ENCODE data around the gene ZNF853.
"Not testable (repeated sequence)": the region's sequence is repeated elsewhere in the genome, so short reads cannot be mapped to it uniquely, and the experiment has no call there.

The ZNF853 gene

DNA sequence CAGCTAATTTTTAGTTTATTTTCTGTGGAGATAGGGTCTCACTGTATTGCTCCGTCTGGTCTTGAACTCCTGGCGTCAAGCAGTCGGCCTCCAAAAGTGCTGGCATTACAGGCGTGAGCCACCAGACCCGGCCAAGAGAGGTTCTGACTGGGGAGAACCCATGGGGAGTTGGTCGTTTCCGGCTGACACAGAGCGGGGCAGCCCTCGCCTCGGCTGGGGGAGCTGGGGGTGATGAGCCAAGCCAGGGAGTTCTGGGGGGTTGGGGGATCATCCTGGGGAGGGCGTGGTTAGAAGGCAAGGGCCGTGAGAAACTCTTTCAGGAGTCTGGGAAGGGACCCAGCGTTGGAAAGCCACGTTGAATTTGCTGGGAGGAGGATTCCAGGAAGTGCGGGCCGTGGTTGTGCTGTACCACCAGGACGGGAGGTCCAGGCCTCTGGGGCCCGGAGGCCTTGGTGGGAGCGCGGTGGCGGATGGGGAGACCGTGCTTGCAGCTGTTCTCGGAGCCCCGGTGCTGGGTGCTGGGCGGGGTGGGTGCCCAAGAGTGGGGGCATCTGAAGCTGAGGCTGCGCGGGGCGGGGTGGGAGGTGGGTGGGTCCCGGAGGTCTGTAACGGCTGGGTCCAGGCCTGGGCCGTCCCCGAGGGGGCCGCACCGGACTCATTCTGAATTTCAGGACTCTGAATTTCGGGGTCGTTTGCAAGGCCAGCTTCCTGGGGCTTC is 8.4 kb upstream of the ZNF853 start:
- DNase-seq: no peak

DNA sequence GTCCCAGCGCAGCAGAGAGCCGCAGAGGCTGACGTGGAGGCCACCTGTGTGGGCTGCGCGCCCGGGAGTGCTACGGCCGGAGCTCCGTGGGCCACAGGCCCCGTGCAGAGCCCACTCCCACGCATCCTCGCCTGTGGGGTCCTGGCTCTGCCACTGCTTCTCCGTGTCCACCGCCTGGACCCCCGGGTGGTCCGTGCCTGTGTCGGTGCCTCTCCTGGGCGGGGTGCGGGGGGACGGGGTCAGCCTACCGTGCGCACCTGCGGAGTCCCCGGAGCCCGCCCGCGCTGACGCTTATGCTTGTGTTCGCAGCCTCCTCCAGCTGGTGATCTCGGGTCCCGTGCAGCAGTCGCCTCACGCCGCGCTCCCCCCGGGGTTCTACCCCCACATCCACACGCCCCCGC is 7.8 kb upstream of the ZNF853 start:
- DNase-seq: no peak

DNA sequence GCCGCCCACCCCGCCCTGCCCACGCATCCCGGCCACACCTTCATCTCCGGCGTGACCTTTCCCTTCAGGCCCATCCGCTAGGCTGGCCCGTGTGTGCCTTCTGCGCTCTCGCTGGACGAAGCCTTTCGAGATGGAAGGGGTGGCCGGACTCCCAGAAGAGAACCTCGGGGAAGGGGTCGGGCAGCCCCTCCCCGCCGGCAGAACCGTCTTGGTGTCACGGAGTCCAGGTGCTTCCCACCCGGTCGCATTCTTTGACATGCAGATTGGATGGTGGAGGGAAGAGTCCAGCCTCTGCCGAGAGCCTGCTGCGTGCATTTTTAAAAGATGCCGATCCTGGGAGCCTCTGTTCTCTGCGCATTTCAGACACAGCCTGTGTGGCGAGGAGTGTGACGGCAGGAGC is 7.3 kb upstream of the ZNF853 start:
- DNase-seq: no peak

DNA sequence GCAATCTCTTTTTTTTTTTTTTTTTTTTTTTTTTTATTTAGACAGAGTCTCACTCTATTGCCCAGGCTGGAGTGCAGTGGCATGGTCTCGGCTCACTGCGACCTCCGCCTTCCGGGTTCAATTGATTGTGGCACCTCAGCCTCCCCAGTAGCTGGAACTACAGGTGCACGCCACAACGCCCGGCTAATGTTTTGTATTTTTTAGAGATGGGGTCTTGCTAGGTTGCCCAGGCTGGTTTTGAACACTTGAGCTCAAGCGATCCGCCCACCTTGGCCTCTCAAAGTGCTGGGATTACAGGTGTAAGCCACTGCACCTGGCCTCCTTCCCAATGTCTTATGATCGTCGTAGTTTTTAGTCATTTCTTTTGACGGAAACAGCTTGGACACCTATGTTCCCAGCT is 6.6 kb upstream of the ZNF853 start:
- no peak for DNase-seq

DNA sequence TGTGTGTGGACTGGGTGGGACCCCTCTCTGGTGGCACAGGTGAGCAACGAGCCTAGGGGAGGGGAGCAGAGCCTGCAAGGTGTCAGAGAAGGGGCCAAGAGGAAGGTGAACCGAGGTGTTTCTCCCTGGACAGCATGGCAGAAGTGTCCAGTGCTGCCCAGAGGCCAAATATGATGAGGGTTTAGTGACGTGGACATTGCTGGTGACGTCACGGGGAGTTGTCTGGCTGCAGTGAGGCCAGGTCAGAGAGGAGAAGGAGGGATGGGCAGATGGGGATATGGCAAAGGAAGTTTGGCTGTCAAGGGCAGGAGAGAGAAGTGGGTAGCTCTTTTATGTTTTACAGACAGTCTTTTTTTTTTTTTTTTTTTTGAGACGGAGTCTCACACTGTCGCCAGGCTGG is 2.6 kb upstream of the ZNF853 start:
- no peak for DNase-seq

DNA sequence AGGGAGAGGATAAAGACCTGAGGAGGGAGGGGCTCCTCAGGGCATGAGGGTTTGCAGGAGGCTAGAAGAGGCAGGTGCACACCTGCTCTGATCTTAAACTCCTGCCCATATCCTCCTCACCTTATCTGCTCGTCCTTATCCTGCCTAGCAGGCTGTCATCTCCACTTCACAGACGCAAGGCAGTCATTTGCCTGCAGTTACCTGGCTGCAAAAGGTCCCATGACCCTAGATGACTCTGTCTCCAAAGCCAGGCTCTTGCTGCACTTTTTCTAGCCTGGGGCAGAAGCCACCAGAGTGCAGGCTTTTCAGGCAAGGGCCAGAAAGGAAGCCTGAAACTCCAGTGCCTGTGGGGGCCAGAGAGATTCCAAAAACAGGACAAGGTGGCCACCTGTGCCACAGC is 1.7 kb upstream of the ZNF853 start:
- no peak for DNase-seq

DNA sequence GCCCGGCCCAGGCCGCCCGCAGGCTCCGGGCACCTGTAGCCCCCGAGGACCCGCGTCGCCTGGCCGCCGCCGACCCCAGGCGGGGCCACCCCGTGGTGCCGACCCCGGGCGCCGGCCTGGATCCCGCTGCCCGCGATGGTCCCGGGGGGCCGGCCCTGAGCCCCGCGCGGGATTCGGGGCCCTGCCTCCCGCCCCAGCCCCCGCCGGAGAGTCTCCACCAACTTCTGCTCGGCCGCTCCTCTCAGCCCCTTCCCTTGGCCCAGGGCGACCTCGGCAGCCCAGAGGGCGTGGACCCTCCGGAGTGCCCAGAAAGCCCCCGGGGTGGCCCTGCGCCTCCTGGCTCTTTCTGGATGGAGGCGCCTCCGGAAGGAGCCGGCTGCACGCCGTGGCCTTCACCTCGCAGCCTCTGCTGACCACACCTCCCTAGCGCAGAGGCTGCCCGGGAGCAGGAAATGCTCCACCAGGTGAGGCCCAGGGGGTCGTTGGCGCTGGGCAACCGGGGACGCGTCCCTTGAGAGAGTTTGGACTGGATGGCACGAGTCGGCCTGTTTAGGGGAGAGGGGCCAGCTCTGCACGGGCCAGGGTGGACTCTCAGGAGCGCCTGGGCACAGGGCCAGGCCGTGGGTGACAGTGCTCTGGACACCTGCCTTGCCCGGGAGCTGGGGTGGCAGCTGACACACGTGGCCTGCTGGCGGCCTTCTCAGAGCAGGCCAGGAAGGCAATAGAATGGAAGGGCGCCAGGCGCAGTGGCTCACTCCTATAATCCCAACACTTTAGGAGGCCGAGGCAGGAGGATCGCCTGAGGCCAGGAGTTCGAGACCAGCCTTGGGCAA is 529 bp downstream of the ZNF853 start:
- DNase-seq: no peak

DNA sequence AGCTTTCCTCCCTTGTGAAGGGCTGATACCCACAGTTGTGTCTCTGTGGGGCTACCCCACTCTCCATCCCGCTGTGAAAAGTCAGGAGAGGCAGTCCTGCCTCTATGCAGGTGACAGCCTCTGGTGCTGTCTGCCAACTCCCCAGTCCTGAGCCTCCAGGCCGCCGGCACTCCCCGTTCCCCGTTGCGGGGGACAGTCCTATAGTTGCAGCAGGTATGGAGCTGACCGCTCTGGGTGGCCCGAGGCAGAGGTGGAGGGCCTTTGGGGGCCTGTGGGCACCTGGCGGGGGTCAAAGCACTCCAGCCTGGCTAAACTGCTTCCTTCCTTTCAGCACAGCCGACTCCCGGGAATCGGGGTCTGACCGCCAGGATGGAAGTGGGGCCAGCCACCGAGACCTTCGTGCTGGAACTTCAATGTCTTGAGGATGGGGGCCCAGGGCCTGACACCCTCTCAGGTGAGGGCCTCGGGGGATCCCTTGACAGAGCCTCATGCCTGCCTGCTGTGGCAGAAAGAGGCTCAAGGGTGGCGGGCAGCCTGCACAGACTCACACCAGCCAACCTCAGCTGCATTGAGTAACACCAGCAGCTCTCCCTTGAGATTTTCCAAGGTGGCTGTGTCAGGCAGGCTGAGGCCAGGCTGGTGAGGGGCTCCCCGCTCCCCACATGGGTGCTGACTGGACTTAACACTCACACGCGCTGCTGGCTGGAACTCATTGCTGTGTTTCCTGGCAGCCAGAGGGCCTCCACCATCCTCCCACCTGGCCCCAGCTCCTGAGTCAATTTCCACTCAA is 1.6 kb downstream of the ZNF853 start:
- no peak for DNase-seq

DNA sequence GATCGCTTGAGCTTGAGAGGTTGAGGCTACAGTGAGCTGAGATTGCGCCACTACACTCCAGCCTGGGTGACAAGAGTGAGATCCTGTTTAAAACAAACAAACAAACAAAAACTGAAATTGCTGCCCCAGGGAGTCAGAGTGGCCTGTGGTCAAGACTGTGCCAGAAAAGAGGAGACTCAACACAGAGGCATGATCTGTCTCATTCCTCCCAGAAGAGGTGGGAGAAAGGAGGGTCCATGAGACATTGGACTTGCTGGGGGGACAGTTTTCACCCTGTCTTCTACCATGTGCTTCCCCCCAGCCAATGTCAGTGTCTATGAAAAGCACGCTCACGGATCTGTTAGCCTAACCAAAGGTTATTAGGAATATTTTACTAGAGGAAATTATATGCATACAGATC is 3.2 kb downstream of the ZNF853 start:
- DNase-seq: no peak

DNA sequence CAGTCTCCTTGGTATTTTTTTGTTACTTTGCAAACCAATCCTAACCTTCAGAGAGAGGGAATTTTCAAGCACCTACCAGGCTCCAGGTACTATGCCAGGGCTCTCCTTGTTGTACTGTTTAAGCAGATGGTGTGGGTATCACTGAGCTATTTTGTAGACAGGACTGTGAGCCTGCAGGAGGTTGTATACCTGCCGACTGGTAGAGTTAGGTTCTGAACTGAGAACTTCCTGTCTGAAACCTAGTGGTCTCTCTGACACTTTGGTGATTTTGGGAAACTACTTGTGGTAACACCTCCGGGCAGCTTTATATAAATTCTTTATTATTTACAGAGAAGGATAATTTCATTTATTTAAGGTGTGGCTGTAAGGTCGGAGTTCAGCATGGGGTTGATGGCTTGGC is 4.6 kb downstream of the ZNF853 start:
- DNase-seq: peak in 1 of 5 donors; percentile 21

DNA sequence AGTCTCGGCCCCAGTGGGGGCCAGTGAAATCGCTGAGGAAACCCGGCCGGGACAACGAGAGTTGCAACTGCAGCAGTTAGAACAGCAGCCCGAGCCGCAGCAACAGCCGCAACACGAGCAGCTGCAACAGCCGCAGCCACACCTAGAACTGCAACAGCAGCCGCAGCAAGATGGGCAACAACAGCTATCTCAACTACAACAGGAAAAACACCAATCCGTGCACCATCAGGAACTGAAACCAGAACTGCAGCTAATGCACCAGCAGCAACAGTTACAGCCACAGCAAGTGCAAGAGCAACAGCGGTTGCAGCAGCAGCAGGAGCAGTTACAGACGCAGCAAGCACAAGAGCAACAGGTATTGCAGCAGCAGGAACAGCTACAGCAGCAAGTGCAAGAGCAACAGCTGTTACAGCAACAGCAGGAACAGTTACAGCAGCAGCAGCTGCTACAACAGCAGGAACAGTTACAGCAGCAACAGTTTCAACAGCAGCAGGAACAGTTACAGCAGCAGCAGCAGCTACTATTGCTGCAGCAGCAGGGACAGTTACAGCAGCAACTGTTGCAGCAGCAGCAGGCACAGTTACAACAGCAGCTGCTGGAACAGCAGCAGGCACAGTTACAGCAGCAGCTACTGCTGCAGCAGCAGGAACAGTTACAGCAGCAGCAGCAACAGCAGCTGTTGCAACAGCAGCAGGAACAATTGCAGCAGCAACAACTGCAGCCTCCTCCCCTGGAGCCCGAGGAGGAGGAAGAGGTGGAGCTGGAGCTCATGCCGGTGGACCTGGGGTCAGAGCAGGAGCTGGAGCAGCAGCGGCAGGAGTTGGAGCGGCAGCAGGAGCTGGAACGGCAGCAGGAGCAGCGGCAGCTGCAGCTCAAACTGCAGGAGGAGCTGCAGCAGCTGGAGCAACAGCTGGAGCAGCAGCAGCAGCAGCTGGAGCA is 6.1 kb downstream of the ZNF853 start:
- DNase-seq: no peak

DNA sequence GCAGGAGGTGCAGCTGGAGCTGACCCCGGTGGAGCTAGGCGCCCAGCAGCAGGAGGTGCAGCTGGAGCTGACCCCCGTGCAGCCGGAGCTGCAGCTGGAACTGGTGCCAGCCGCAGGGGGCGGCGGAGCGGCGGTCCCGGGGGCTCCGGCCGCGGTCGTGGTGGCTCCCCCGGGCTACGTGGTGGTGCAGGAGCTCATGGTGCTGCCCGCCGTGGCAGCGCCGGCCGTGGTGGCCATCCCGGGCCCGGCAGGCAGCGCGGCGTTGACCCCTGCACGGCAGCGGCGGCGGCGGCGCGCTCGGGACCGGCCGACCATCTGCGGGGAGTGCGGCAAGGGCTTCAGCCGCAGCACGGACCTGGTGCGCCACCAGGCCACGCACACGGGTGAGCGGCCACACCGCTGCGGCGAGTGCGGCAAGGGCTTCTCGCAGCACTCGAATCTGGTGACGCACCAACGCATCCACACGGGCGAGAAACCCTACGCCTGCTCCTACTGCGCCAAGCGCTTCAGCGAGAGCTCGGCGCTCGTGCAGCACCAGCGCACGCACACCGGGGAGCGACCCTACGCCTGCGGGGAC is 6.8 kb downstream of the ZNF853 start:
- DNase-seq: no peak

DNA sequence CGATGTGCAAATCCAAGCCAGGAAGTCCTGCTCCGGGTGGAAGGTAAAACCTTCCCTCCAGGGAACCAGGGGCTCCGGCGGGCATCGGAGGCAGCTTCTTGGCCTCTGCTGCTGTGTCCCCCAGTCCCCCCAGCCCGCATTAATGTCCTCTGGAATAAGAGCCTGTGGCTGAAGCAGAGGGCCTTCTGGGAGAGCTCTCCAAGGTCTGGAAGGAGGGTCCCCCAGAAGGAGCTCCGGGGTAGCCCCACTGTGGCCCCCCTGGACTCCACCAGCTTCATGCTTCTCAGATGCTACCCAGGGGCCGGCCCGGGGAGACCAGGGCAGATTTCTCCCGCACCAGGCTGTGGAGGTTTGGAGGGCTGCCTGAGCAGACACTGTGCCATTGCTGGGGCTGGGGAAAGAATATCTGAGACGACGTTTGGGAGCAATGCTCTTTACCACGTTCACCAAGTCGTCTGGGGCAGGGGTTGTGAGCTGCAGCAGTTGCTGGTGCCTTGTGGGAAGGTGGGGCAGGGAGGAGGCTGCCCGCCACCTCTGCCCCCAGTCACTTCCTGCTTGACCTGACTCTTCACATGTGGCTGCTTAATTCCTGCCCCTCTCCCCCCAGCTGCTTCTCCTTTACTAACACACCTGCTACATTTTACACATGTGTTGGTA is 8.3 kb downstream of the ZNF853 start:
- peak in 1 of 5 donors; percentile 15 for DNase-seq

DNA sequence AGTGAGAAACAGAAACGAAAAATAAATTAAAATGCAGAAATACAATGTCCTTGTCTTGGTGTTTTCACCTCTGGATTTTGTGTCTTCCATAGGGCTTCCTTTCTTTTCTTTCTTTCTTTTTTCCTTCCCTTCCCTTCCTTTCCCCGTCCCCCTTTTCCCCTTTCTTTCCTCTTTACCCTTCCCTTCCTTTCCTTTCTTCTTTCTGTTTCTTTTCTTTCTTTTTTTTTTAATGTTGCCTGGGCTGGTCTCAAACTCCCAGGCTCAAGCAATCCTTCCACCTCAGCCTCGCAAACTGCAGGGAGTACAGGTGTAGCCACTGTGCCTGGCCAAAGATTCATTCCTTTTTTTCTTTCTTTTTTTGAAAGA is 8.8 kb downstream of the ZNF853 start:
- DNase-seq: no peak

DNA sequence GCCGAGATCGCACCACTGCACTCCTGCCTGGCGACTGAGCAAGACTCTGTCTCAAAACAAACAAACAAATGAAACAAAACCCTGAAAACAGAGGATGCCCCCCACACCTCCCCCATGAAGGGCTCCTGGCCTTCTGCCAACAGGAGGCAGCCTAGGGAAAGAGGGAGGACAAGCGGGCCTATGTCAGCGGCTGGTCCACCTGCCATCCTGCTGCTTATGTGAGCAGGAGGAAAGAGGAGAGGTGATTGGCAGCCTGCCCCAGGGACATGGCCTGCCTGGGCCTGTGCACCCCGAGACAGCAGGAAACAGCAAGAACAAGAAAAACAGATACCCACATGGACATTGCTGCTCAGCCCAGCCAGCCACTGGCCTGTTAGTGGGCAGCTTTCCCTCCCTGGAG is 12.6 kb downstream of the ZNF853 start:
- no peak for DNase-seq

DNA sequence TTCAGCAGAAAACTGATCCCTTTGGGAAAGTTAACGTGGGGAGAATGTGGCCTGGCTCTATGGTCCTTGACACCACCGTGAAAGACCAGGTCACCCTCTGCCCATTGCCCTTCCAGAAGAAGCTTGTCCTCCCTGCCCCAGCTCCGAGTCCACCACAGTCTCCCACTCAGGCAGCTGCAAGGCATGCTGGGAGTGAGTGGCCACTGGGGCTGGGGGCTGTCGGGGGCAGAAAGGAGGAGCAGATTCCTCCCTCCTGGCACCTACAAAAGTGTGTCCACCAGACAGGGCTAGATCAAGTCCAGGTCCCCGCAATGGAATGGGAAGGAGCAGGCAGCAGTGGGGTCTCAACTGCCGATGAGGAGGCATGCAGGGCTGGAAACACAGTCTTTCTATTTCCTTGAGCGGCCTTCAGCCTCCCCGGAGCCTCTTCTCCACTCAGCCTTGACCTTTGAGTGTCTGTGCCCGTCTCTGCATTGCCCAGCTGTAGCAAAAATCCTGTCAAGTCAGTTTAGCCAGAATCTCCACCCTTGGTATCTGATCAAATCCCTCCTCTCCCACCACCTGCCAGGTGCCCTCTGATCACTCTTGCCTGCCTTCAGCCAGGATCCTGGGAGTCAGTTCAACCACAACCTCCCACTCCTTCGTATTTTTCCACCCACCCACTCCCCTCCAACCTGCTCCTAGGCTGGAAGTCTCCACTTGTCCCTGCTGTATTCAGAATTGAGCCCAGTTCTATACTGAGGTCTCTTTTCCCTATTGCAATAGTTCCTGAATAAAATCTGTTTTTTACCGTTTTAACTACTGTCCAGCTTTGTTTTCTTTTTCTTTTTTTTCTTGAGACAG is 14.8 kb downstream of the ZNF853 start:
- DNase-seq: no peak

DNA sequence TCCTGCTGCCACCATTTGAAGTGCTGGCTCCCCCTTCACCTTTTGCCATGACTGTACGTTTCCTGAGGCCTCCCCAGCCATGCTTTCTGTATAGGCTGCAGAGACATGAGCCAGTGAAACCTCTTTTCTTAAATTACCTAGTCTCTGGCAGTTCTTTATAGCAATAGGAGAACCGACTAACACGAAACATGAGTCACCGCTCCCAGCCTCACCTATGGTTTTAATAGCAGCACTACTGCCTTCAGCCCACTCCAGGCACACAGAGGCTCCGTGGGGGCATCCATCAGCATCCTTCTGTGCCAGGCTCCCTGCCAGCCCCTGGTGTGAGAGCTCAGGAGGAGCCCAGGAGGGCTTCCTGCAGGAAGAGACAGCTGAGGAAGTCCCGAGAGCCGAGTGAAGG is 16.2 kb downstream of the ZNF853 start:
- DNase-seq: no peak

DNA sequence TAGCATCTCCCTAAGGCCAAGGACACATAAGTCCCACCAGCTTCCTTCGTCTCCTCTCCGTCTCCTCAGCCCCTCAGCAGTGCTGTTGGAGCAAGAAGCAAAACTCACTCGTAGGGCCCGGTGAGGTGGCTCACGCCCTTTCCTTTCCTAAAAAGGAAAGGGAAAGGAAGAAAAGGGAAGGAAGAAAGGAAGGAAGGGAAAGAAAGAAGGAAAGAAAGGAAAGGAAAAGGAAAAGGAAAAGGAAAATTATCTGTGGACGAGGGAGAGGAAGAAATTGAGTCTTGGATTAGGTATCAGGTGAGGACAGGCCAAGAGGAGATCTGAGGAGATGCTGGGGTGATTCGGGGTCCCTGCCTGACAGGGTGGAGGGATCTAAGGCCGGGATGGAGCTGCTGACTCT is 18.6 kb downstream of the ZNF853 start:
- no peak for DNase-seq

DNA sequence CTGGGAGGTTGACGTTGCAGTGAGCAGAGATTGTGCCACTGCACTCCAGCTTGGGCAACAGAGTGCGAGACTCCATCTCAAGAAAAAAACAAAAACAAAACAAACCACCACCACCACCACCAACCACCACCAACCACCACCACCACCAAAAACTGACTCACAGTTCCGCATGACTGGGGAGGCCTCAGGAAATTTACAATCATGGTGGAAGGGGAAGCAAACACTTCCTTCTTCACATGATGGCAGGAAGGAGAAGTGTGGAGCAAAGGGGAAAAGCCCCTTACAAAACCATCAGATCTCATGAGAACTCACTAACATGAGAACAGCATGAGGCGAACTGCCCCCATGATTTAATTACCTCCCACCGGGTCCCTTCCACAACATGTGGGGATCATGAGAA is 19.6 kb downstream of the ZNF853 start:
- DNase-seq: not testable (repeated sequence)

DNA sequence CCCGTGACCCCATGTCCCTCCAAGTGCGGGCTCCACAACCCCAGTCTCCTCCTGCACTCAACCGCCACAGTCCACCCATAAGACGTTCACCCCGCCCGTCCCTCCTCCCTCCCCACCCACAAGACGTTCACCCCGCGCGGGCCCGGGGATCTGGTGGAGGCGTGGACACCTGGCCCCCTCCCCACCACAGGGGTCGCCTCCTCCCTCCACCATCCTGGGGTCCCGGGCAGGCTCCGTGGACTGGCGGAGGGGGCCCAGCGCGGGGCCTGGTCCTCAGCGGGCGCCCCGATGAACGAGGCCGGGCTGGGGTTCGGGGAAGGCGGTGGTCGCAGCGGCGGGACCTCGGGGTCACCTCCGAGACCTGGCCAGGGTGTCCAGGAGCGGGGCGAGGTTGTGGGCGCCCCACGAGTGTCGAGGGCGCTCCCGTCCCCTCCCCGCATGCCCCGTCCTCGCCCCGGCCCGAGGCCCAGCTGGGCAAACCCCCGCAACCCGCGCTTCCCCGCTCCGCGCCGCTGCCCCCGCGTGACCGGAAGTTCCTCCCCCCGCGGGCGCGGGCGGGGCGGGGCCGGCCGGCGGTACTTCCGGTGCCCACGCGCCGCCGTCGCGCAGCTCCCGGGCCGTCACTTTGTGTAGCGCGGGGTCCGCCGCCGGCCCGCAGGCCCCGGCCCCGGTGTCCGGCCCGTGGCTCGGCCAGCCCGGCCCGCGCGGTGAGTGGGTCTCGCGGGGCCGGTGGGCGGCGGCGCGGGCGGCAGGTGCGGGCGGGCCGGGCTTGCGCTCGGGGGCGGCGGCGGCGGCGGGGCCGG is 21.5 kb downstream of the ZNF853 start, which contains the start of gene ZNF316:
Gene ZNF316, plus strand, starts transcription at position 578 of the 803 bp plus-strand sequence. CDS start 5,092 bp downstream, outside the sequence.
- DNase-seq: peak; percentile 33 to 64 (median 49)
